Uterus (tissue), 4 donors: ENCODE data around the gene WDR81. TPM values are rescaled to one million over a fixed set of nuclear protein-coding genes. Genes with fewer than 3 reads are reported as not detected.
"Not testable (repeated sequence)": the region's sequence is repeated elsewhere in the genome, so short reads cannot be mapped to it uniquely, and the experiment has no call there.

Source experiments
- DNase-seq, 2 donors: peaks; one replicate each; pipeline ENCODE4 v3.0.0-alpha.2; 2019 to 2020
- H3K27ac ChIP-seq, 2 donors: fragments of 200-600 bp; sonication (generic); 1 replicate in 1 of 2; 2 replicates in 1 of 2; pipeline ENCODE4 v1.5.1; 2016 to 2018
- H3K27me3 ChIP-seq, 2 donors: fragments of 200-600 bp; sonication (generic); one replicate each; pipeline ENCODE4 v1.5.1; 2018 to 2019; ENCODE audit warnings: control low read depth in 1 of 2
- H3K36me3 ChIP-seq, 2 donors: fragments of 200-600 bp; sonication (generic); one replicate each; pipeline ENCODE4 v1.5.1; 2019; ENCODE audit warnings: control low read depth in 1 of 2
- H3K4me1 ChIP-seq, 2 donors: fragments of 200-600 bp; sonication (generic); one replicate each; pipeline ENCODE4 v1.5.1; 2018 to 2019; ENCODE audit warnings: control low read depth in 1 of 2
- H3K4me3 ChIP-seq, 2 donors: fragments of 200-600 bp; sonication (generic); 1 replicate in 1 of 2; 2 replicates in 1 of 2; pipeline ENCODE4 v1.5.1; 2018 to 2019; ENCODE audit warnings: mild to moderate bottlenecking in 1 of 2
- H3K9me3 ChIP-seq, 2 donors: fragments of 200-600 bp; sonication (generic); one replicate each; pipeline ENCODE4 v1.5.1; 2019; ENCODE audit warnings: control low read depth in 1 of 2
- CTCF ChIP-seq, 4 experiments: fragments of 200-600 bp in 2 of 4; fragments of 450-650 bp in 2 of 4; sonication (generic) in 2 of 4; IDR thresholded peaks; one replicate each; pipeline ENCODE4 v1.5.1; 2016 to 2019; ENCODE audit warnings: antibody characterized with exemption in 4 of 4, mild to moderate bottlenecking in 2 of 4, moderate library complexity in 1 of 4
- POLR2A ChIP-seq, 2 donors: fragments of 450-650 bp; IDR thresholded peaks; one replicate each; pipeline ENCODE4 v1.6.1; 2016; ENCODE audit warnings: antibody characterized with exemption in 2 of 2, mild to moderate bottlenecking in 1 of 2, moderate library complexity in 1 of 2
- intact Hi-C: fragments of 100-400 bp; cut with DNase I; formaldehyde crosslinking; loops from one replicate; pipeline ENCODE4 v1.15.1; 2023; ENCODE audit warnings: low total_unique reads
- total RNA-seq, 4 donors: library from RNA; depleted of rRNA in 3 of 4; stranded (reverse); fragments of >200 nt in 3 of 4; gene quantifications; one replicate each; pipeline versions ENCODE4 v1.1.0 to v1.2.4, GENCODE V29; 2014 to 2023
- donor health status: DM: yes; HTN: yes; CAD: no.

Gene WDR81
- total RNA-seq, 4 donors from 2014 or later, result 23.6 to 40.7 (median 29.9) TPM

GRCh38 chr17:1716912-1717695, 7.4 kb upstream of the WDR81 start:
- Histone ChIP-seq H3K27me3 (no peaks in the 10 kb centered on the region), H3K4me1 (peaks cover 0 to 12% of the 10 kb centered on the region in 2 donors), H3K9me3 (no peaks in the 10 kb centered on the region), H3K4me3 (peak overlapping the region; percentile 52 to 90), H3K36me3 (no peaks in the 10 kb centered on the region), H3K27ac (peak overlapping the region; percentile 100)
- peak in 1 of 4 experiments; percentile 15 for TF ChIP-seq CTCF (IDR thresholded peaks at IDR 0.05)
- TF ChIP-seq POLR2A (IDR thresholded peaks at IDR 0.05), result peak; percentile 57 to 67
- intact Hi-C loops, result no loop called here
- DNase-seq, result peak; percentile 91 to 97

GRCh38 chr17:1718362-1719165, 5.9 kb upstream of the WDR81 start:
- TF ChIP-seq CTCF (IDR thresholded peaks at IDR 0.05), result no peak
- no peak for TF ChIP-seq POLR2A (IDR thresholded peaks at IDR 0.05)
- peak in 1 of 2 donors; percentile 32 for DNase-seq
- intact Hi-C loops, result no loop called here
- H3K27ac ChIP-seq, result peak overlapping the region; percentile 100
- H3K4me3 ChIP-seq, result no peak overlapping the region
- no peaks in the 10 kb centered on the region for H3K27me3 ChIP-seq
- no peaks in the 10 kb centered on the region for H3K36me3 ChIP-seq
- H3K4me1 ChIP-seq, result peaks cover 0 to 12% of the 10 kb centered on the region in 2 donors
- no peaks in the 10 kb centered on the region for H3K9me3 ChIP-seq

GRCh38 chr17:1720856-1721386, 3.6 kb upstream of the WDR81 start:
- Histone ChIP-seq H3K9me3 (no peaks in the 10 kb centered on the region), H3K4me1 (peaks cover 3 to 22% of the 10 kb centered on the region in 2 donors), H3K4me3 (no peak overlapping the region), H3K36me3 (no peaks in the 10 kb centered on the region), H3K27ac (peak overlapping the region in 1 of 2 donors; percentile 14), H3K27me3 (no peaks in the 10 kb centered on the region)
- DNase-seq, result peak; percentile 71 to 73
- TF ChIP-seq CTCF (IDR thresholded peaks at IDR 0.05) (peak; percentile 94 to 97 (median 95)), POLR2A (IDR thresholded peaks at IDR 0.05) (no peak)
- intact Hi-C loops, result loop anchor here (5.0 kb wide), 1 partner anchor 61 kb away; no protein-coding TSS in a partner anchor

GRCh38 chr17:1722022-1722421, 2.5 kb upstream of the WDR81 start:
- intact Hi-C loops, result loop anchor here (5.0 kb wide), 1 partner anchor 60 kb away; no protein-coding TSS in a partner anchor
- H3K4me3 ChIP-seq, DNase-seq, H3K9me3 ChIP-seq, H3K27me3 ChIP-seq, H3K36me3 ChIP-seq: not testable (repeated sequence)
- peak overlapping the region in 1 of 2 donors; percentile 96 for H3K27ac ChIP-seq
- H3K4me1 ChIP-seq, result peaks cover 3 to 22% of the 10 kb centered on the region in 2 donors

DNA sequence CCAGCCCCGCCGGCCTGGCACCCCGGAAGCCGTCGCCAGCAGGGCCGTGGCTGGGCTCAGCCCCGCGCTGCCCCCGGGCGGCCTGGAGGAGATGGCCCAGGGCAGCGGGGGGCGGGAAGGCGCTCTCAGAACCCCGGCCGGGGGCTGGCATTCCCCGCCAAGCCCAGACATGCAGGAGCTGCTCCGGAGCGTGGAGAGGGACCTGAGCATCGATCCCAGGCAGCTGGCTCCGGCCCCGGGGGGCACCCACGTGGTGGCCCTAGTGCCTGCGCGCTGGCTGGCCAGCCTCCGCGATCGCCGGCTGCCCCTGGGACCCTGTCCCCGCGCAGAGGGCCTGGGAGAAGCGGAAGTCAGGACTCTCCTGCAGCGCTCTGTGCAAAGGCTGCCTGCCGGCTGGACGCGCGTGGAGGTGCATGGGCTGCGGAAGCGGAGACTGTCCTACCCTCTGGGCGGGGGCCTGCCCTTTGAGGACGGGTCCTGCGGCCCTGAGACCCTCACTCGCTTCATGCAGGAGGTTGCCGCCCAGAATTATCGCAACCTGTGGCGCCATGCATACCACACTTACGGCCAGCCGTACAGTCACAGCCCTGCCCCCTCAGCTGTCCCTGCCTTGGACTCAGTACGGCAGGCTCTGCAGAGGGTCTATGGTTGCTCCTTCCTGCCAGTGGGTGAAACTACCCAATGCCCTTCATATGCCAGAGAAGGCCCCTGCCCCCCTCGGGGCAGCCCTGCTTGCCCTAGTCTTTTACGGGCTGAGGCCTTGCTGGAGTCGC, 551 bp downstream of the WDR81 start:
- H3K9me3 ChIP-seq, result no peaks in the 10 kb centered on the region
- no peaks in the 10 kb centered on the region for H3K27me3 ChIP-seq
- peaks cover 3 to 17% of the 10 kb centered on the region in 2 donors for H3K4me1 ChIP-seq
- peak overlapping the region; percentile 81 to 96 for H3K27ac ChIP-seq
- intact Hi-C loops, result loop anchor here (5.0 kb wide), 1 partner anchor 57 kb away; no protein-coding TSS in a partner anchor
- H3K36me3 ChIP-seq, result no peaks in the 10 kb centered on the region
- TF ChIP-seq CTCF (IDR thresholded peaks at IDR 0.05) (peak in 1 of 4 experiments; percentile 3), POLR2A (IDR thresholded peaks at IDR 0.05) (no peak)
- DNase-seq, result peak; percentile 33 to 35
- peak overlapping the region; percentile 52 to 59 for H3K4me3 ChIP-seq
